Right cardiac atrium (tissue), 5 donors: ENCODE data around the gene HSD17B1. TPM values are rescaled to one million over a fixed set of nuclear protein-coding genes. Genes with fewer than 3 reads are reported as not detected.

Source experiments
- ATAC-seq, 2 donors: fragments of 200-7000 bp; cut with Tn5 transposase; one replicate each; pipeline versions ENCODE4 v1.8.0 to v1.9.1; 2020; ENCODE audit warnings: moderate library complexity in 2 of 2, mild to moderate bottlenecking in 1 of 2
- DNase-seq, 3 donors: peaks; one replicate each; pipeline ENCODE4 v3.0.0-alpha.2; 2020
- H3K27ac ChIP-seq: one replicate; pipeline ENCODE4 v1.5.1; 2013; ENCODE audit warnings: mild to moderate bottlenecking, low read length, control low read depth, moderate library complexity
- H3K27me3 ChIP-seq: one replicate; pipeline ENCODE4 v1.6.1; 2013; ENCODE audit not compliant: control insufficient read depth, insufficient read depth
- H3K4me1 ChIP-seq: one replicate; pipeline ENCODE4 v1.6.1; 2013; ENCODE audit warnings: low read length; ENCODE audit not compliant: control insufficient read depth, insufficient read depth
- H3K4me3 ChIP-seq: one replicate; pipeline ENCODE4 v1.5.1; 2013; ENCODE audit warnings: low read length, control low read depth
- H3K9me3 ChIP-seq: one replicate; pipeline ENCODE4 v1.6.1; 2013; ENCODE audit warnings: low read length; ENCODE audit not compliant: control insufficient read depth
- WGBS: extraction: QIAGEN DNeasy Blood & Tissue Kit; methylation state at CpG from one replicate; pipeline ENCODE4 v1.1.7; 2013; 5-methylcytosine and 5-hydroxymethylcytosine counted together
- intact Hi-C, 4 donors: fragments of 100-400 bp; cut with DNase I; formaldehyde crosslinking; loops; one replicate each; pipeline versions ENCODE4 v1.11.0 to v1.14.0; 2022 to 2023
- polyA plus RNA-seq: library from polyadenylated mRNA; stranded (reverse); fragments of 200-250 nt; gene quantifications from one replicate; pipeline ENCODE4 v1.2.3, GENCODE V29; 2013
- total RNA-seq, 4 donors: library from RNA; stranded (reverse); fragmentation: NEBNext Ultra II Directional; extraction: Animal tissue kit (Norgen Biotek cat#: 25700); gene quantifications; one replicate each; pipeline ENCODE4 v1.2.1, GENCODE V29; 2021
- donor health status: healthy with polysubstance abuse.
- donor health status: DM: no; HTN: yes; CAD: no.
- donor health status: DM: no; HTN: no; CAD: no.
- donor health status: DM: no; HTN: yes; CAD: no; lungs with severe emphysema.
- donor health status: DM: yes; HTN: yes; CAD: no.

Gene HSD17B1
- total and polyA plus RNA-seq, 5 donors, result 1.2 to 2.5 (median 1.5) TPM

GRCh38 chr17:42568341-42569111, 15.8 kb downstream of the HSD17B1 start:
- H3K4me1 ChIP-seq, result peaks cover under 1% of the 10 kb centered on the region
- H3K27me3 ChIP-seq, result no peaks in the 10 kb centered on the region
- H3K9me3 ChIP-seq, result no peaks in the 10 kb centered on the region
- H3K4me3 ChIP-seq, result no peak overlapping the region
- DNase-seq (no peak), ATAC-seq (no peak)
- H3K27ac ChIP-seq, result peak overlapping the region; percentile 9
- intact Hi-C loops, result no loop called here
- 86% methylated on average over 14 of the region's 14 CpGs for WGBS

DNA sequence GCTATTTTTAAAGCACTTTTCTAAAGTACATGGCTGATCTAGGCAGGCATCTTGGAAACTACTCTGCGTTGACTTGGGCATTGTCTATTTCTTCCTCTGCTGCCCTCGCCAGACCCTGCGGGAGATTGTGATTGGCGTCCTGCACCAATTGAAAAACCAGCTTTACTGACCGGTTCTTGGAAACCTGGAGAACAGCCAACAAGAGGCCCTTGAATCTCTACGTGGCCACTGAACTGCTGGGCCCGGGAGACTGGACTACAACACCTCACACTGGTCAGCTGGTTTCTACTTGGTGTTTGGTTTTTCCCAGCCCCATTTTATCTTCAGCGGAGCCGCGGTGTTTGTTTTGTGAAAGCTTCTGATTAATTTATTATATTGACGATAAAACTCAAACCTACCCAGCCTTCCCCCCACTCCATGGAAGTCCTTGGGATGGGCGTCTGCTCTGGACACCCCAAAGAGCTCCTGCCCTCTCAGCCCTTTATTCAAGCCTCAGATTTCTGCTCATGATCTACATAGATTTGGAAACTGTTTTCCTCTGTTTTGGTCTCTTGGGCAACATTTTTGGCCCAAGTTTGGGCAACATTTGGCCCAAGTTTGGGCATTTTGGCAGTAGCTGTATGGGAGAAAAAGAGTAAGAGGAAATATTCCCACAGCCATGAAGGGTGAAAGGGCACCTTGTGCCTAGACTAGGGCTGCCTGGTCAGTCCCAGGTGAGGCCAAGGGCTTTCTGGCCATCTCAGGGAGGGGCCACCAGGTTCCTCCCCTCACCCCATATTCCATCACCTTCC, 18.9 kb downstream of the HSD17B1 start:
- Histone ChIP-seq H3K9me3 (no peaks in the 10 kb centered on the region), H3K4me1 (no peaks in the 10 kb centered on the region), H3K27ac (no peak overlapping the region), H3K27me3 (no peaks in the 10 kb centered on the region), H3K4me3 (no peak overlapping the region)
- DNase-seq (no peak), ATAC-seq (no peak)
- 59% methylated on average over 12 of the region's 12 CpGs for WGBS
- intact Hi-C loops, result loop anchor here in 1 of 4 donors (5.0 kb wide), 1 partner anchor 36 kb away; the partner anchor contains the start of genes RETREG3 and TUBG1

GRCh38 chr17:42573095-42573494, 20.4 kb downstream of the HSD17B1 start:
- Histone ChIP-seq H3K9me3 (no peaks in the 10 kb centered on the region), H3K4me1 (no peaks in the 10 kb centered on the region), H3K27ac (no peak overlapping the region), H3K4me3 (no peak overlapping the region), H3K27me3 (no peaks in the 10 kb centered on the region)
- intact Hi-C loops, result loop anchor here in 1 of 4 donors (5.0 kb wide), 1 partner anchor 34 kb away; the partner anchor contains the start of genes RETREG3 and TUBG1
- ATAC-seq (no peak), DNase-seq (no peak)
- 81% methylated on average over 4 of the region's 4 CpGs for WGBS

DNA sequence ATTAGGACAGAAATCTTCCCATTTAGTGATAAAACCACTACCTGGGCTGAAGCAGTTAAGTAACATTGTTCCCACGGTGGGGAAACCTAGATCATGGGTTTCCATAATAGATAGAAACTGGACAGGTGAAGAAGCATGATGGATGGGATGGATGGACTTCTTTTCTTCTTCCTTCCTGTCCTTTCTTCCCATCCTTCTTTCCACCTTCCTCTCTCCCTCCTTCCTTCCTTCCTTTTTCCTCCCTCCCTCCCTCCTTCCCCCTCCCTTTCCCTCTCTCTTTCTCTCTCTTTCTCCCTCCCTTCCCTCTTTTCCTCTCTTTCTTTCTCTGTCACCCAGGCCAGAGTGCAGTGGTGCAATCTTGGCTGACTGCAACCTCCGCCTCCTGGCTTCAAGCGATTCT, 21.7 kb downstream of the HSD17B1 start:
- WGBS, result 83% methylated on average over 3 of the region's 3 CpGs
- Histone ChIP-seq H3K27me3 (no peaks in the 10 kb centered on the region), H3K4me1 (no peaks in the 10 kb centered on the region), H3K9me3 (no peaks in the 10 kb centered on the region), H3K4me3 (no peak overlapping the region), H3K27ac (no peak overlapping the region)
- DNase-seq, result no peak
- no peak for ATAC-seq
- intact Hi-C loops, result loop anchor here in 1 of 4 donors (5.0 kb wide), 1 partner anchor 33 kb away; the partner anchor contains the start of genes RETREG3 and TUBG1

DNA sequence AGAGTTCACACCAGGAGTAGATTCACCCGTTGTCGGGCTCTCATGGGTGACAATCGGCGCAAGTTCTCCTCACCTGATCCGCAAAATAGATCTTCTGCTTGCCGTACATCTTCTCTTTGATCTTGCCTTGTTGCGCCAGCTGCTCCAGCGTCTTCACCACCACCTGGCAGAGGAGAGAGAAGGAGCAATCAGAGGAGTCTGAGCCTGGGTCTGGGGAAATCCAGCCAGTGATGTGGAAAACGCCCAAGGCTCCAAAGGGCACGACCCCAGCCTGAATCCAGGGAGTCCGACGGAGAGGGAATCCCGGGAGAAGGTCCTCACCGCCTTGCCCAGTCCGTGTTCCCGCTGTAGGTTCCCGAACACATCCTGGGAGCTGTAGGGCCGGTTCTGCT, 24.4 kb downstream of the HSD17B1 start:
- DNase-seq (no peak), ATAC-seq (no peak)
- Histone ChIP-seq H3K4me3 (peak overlapping the region; percentile 60), H3K9me3 (no peaks in the 10 kb centered on the region), H3K27ac (peak overlapping the region; percentile 0), H3K27me3 (no peaks in the 10 kb centered on the region), H3K4me1 (no peaks in the 10 kb centered on the region)
- WGBS, result 4% methylated on average over 18 of the region's 18 CpGs
- intact Hi-C loops, result loop anchor here in 1 of 4 donors (5.0 kb wide), 1 partner anchor 100 kb away; the partner anchor contains the start of gene PLEKHH3

GRCh38 chr17:42577532-42578281, 25.0 kb downstream of the HSD17B1 start, which contains the start of gene PSMC3IP:
TSS of gene PSMC3IP (minus strand) at chr17:42577729. CDS start at chr17:42577686, 43 bp downstream.
- H3K27ac ChIP-seq, result peak within 1 kb of the TSS; percentile 85
- ATAC-seq, result peak; percentile 95
- no peaks in the 10 kb centered on the region for H3K4me1 ChIP-seq
- H3K9me3 ChIP-seq, result no peaks in the 10 kb centered on the region
- WGBS, result under 1% methylated on average over 52 of the region's 52 CpGs
- peak; percentile 97 to 98 (median 97) for DNase-seq
- H3K4me3 ChIP-seq, result peak within 1 kb of the TSS; percentile 60
- intact Hi-C loops, result loop anchor here in 2 of 4 donors (2.0 to 5.0 kb wide), 2 partner anchors 100 to 101 kb away; partner anchors contain the start of gene PLEKHH3 (in 1 of the 2)
- H3K27me3 ChIP-seq, result no peaks in the 10 kb centered on the region

GRCh38 chr17:42578282-42578869, 25.7 kb downstream of the HSD17B1 start:
- H3K4me3 ChIP-seq, result peak overlapping the region; percentile 60
- H3K9me3 ChIP-seq, result no peaks in the 10 kb centered on the region
- no peaks in the 10 kb centered on the region for H3K4me1 ChIP-seq
- DNase-seq, result peak; percentile 73 to 88 (median 88)
- ATAC-seq, result peak; percentile 78 to 81
- peak overlapping the region; percentile 85 for H3K27ac ChIP-seq
- no peaks in the 10 kb centered on the region for H3K27me3 ChIP-seq
- WGBS, result under 1% methylated on average over 20 of the region's 20 CpGs
- intact Hi-C loops, result loop anchor here in 2 of 4 donors (2.0 to 5.0 kb wide), 2 partner anchors 99 to 100 kb away; partner anchors contain the start of gene PLEKHH3 (in 1 of the 2)

- H3K4me1 ChIP-seq, result no peaks in the 10 kb centered on the region
- DNase-seq (no peak), ATAC-seq (no peak)
- H3K4me3 ChIP-seq, result no peak overlapping the region
- intact Hi-C loops, result loop anchor here in 2 of 4 donors (2.0 to 10.0 kb wide), 3 partner anchors 97 to 185 kb away; partner anchors contain the start of genes PLEKHH3 (in 1 of the 2) and RAMP2 (in 1 of the 2)
- no peak overlapping the region for H3K27ac ChIP-seq
- WGBS, result 38% methylated on average over 2 of the region's 2 CpGs
- no peaks in the 10 kb centered on the region for H3K27me3 ChIP-seq
- H3K9me3 ChIP-seq, result no peaks in the 10 kb centered on the region
Measured at GRCh38 chr17:42579794-42580551, 27.2 kb downstream of the HSD17B1 start.

GRCh38 chr17:42581744-42582270, 29.1 kb downstream of the HSD17B1 start:
- Histone ChIP-seq H3K4me3 (no peak overlapping the region), H3K27ac (no peak overlapping the region), H3K4me1 (no peaks in the 10 kb centered on the region), H3K27me3 (no peaks in the 10 kb centered on the region), H3K9me3 (no peaks in the 10 kb centered on the region)
- 85% methylated on average over 10 of the region's 10 CpGs for WGBS
- ATAC-seq, result no peak
- DNase-seq, result no peak
- intact Hi-C loops, result loop anchor here in 1 of 4 donors (10.0 kb wide), 1 partner anchor 183 kb away; the partner anchor contains the start of gene RAMP2
